C4-2B (cell line): ENCODE results near the gene ELANE.

Experiments used
- ZFX ChIP-seq: fragments of 450-650 bp; IDR thresholded peaks from 2 replicates; pipeline ENCODE4 v1.6.1; 2017
- TF ChIP-seq, protein P1 (sequence below): fragments of 450-650 bp; conservative IDR thresholded peaks from 2 replicates; pipeline ENCODE4 v1.5.1; 2017; ENCODE audit warnings: mild to moderate bottlenecking

DNA sequence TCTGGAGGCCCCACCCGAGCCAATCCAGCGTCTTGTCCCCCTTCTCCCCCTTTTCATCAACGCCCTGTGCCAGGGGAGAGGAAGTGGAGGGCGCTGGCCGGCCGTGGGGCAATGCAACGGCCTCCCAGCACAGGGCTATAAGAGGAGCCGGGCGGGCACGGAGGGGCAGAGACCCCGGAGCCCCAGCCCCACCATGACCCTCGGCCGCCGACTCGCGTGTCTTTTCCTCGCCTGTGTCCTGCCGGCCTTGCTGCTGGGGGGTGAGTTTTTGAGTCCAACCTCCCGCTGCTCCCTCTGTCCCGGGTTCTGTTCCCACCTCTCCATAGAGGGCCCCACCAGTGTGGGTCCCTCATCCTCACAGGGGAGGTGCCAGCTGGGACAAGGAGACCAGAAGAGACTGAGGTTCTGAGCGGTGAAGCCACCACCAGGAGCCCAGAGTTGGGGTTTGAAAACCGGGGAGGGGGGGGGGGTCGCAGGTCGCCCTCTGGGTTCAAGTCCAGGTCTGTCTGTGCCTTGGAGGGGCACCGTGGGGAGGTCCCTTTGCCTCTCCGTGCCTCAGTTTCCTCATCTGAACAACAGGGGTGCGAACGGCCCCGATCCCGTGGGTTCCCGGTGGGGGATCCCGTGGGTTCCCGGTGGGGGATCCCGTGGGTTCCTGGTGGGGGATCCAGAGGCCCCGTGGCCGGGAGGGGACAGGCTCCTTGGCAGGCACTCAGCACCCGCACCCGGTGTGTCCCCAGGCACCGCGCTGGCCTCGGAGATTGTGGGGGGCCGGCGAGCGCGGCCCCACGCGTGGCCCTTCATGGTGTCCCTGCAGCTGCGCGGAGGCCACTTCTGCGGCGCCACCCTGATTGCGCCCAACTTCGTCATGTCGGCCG lies at the start of gene ELANE:
- TF ChIP-seq, protein P1, sequence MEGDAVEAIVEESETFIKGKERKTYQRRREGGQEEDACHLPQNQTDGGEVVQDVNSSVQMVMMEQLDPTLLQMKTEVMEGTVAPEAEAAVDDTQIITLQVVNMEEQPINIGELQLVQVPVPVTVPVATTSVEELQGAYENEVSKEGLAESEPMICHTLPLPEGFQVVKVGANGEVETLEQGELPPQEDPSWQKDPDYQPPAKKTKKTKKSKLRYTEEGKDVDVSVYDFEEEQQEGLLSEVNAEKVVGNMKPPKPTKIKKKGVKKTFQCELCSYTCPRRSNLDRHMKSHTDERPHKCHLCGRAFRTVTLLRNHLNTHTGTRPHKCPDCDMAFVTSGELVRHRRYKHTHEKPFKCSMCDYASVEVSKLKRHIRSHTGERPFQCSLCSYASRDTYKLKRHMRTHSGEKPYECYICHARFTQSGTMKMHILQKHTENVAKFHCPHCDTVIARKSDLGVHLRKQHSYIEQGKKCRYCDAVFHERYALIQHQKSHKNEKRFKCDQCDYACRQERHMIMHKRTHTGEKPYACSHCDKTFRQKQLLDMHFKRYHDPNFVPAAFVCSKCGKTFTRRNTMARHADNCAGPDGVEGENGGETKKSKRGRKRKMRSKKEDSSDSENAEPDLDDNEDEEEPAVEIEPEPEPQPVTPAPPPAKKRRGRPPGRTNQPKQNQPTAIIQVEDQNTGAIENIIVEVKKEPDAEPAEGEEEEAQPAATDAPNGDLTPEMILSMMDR, result no peak
- no peak for TF ChIP-seq ZFX
